Measurements from ENCODE around the gene HS3ST5.

- TF ChIP-seq POLR2AphosphoS5 (IDR thresholded peaks at IDR 0.05) (no peak), CTCF (IDR thresholded peaks at IDR 0.05 in 8 of 11, conservative IDR thresholded peaks at IDR 0.05 in 3 of 11) (no peak), POLR2A (IDR thresholded peaks at IDR 0.05) (no peak)
Observed at GRCh38 chr6:114210467-114210866, 132.4 kb downstream of the HS3ST5 start.
